ENCODE results near the gene CHRNA1.

The CHRNA1 gene

GRCh38 chr2:174761837-174762236, 2.4 kb downstream of the CHRNA1 start:
- DNase-seq (ENCODE audit: extremely low read depth in 1 of 2, low read depth in 1 of 2), result no peak

- DNase-seq (ENCODE audit: extremely low read depth in 1 of 2, low read depth in 1 of 2), result no peak
Measured at GRCh38 chr2:174760845-174761473, 3.3 kb downstream of the CHRNA1 start.

GRCh38 chr2:174759381-174760065, 4.7 kb downstream of the CHRNA1 start:
- no peak for DNase-seq (ENCODE audit: extremely low read depth in 1 of 2, low read depth in 1 of 2)

GRCh38 chr2:174756743-174757142, 7.5 kb downstream of the CHRNA1 start:
- no peak for DNase-seq (ENCODE audit: extremely low read depth in 1 of 2, low read depth in 1 of 2)

- no peak for DNase-seq (ENCODE audit: extremely low read depth in 1 of 2, low read depth in 1 of 2)
Measured at GRCh38 chr2:174753038-174753633, 11.1 kb downstream of the CHRNA1 start.

- DNase-seq (ENCODE audit: extremely low read depth in 1 of 2, low read depth in 1 of 2), result no peak
Measured at GRCh38 chr2:174752403-174753037, 11.8 kb downstream of the CHRNA1 start.

- DNase-seq (ENCODE audit: extremely low read depth in 1 of 2, low read depth in 1 of 2), result no peak
Measured at GRCh38 chr2:174750923-174751441, 13.3 kb downstream of the CHRNA1 start.

- no peak for DNase-seq (ENCODE audit: extremely low read depth in 1 of 2, low read depth in 1 of 2)
Measured at GRCh38 chr2:174749793-174750192, 14.5 kb downstream of the CHRNA1 start.

GRCh38 chr2:174748948-174749347, 15.3 kb downstream of the CHRNA1 start:
- peak; percentile 49 to 55 for DNase-seq (ENCODE audit: extremely low read depth in 1 of 2, low read depth in 1 of 2)

GRCh38 chr2:174745142-174745541, 19.1 kb downstream of the CHRNA1 start:
- no peak for DNase-seq (ENCODE audit: extremely low read depth in 1 of 2, low read depth in 1 of 2)

- DNase-seq (ENCODE audit: extremely low read depth in 1 of 2, low read depth in 1 of 2), result no peak
Measured at GRCh38 chr2:174744111-174744510, 20.2 kb downstream of the CHRNA1 start.

GRCh38 chr2:174740721-174741120, 23.6 kb downstream of the CHRNA1 start:
- DNase-seq (ENCODE audit: extremely low read depth in 1 of 2, low read depth in 1 of 2), result no peak

- no peak for DNase-seq (ENCODE audit: extremely low read depth in 1 of 2, low read depth in 1 of 2)
Measured at GRCh38 chr2:174738841-174739240, 25.4 kb downstream of the CHRNA1 start.

GRCh38 chr2:174731546-174731945, 32.7 kb downstream of the CHRNA1 start:
- no peak for DNase-seq (ENCODE audit: extremely low read depth in 1 of 2, low read depth in 1 of 2)

- DNase-seq (ENCODE audit: extremely low read depth in 1 of 2, low read depth in 1 of 2), result no peak
Measured at GRCh38 chr2:174730698-174731018, 33.6 kb downstream of the CHRNA1 start.

- DNase-seq (ENCODE audit: extremely low read depth in 1 of 2, low read depth in 1 of 2), result no peak
Measured at GRCh38 chr2:174729797-174730697, 34.2 kb downstream of the CHRNA1 start.

GRCh38 chr2:174728096-174728495, 36.2 kb downstream of the CHRNA1 start:
- no peak for DNase-seq (ENCODE audit: extremely low read depth in 1 of 2, low read depth in 1 of 2)

- DNase-seq (ENCODE audit: extremely low read depth in 1 of 2, low read depth in 1 of 2), result no peak
Measured at GRCh38 chr2:174726212-174726611, 38.1 kb downstream of the CHRNA1 start.

GRCh38 chr2:174722942-174723592, 41.2 kb downstream of the CHRNA1 start:
- DNase-seq (ENCODE audit: extremely low read depth in 1 of 2, low read depth in 1 of 2), result no peak

GRCh38 chr2:174719016-174719415, 45.3 kb downstream of the CHRNA1 start:
- no peak for DNase-seq (ENCODE audit: extremely low read depth in 1 of 2, low read depth in 1 of 2)
